GM06990 (cell line): ENCODE measurements around the gene P4HTM.

Experiments
- DNase-seq: peaks from one replicate; pipeline ENCODE4 v3.0.0-alpha.2; 2011; ENCODE audit not compliant: insufficient read length; ENCODE audit errors: extremely low read depth
- H3K27me3 ChIP-seq: replicated peaks from 2 replicates; pipeline ENCODE4 v1.6.0; 2011; ENCODE audit warnings: low read length; ENCODE audit not compliant: control insufficient read depth, insufficient read depth
- H3K36me3 ChIP-seq: 2 replicates; pipeline ENCODE4 v1.5.1; 2011; ENCODE audit warnings: low read length; ENCODE audit not compliant: control insufficient read depth, insufficient read depth
- H3K4me3 ChIP-seq: replicated peaks from 2 replicates; pipeline ENCODE4 v1.5.1; 2011; ENCODE audit warnings: low read depth, mild to moderate bottlenecking, control low read depth, low read length
- CTCF ChIP-seq: IDR thresholded peaks from 2 replicates; pipeline ENCODE4 v1.5.1; 2011; ENCODE audit warnings: low read length, control low read depth, mild to moderate bottlenecking, inconsistent platforms; ENCODE audit not compliant: insufficient read depth, poor library complexity, severe bottlenecking

The P4HTM gene

GRCh38 chr3:49035281-49035680 lies 45.2 kb downstream of the P4HTM start:
- DNase-seq = no peak
- peaks cover 17% of the 10 kb centered on the region for H3K36me3 ChIP-seq
- no peak for TF ChIP-seq CTCF
- H3K4me3 ChIP-seq = no peak overlapping the region
- no peaks in the 10 kb centered on the region for H3K27me3 ChIP-seq

- H3K4me3 ChIP-seq = no peak overlapping the region
- no peaks in the 10 kb centered on the region for H3K27me3 ChIP-seq
- peaks cover 22% of the 10 kb centered on the region for H3K36me3 ChIP-seq
- no peak for TF ChIP-seq CTCF
- no peak for DNase-seq
Measured at GRCh38 chr3:49053543-49053942, 63.5 kb downstream of the P4HTM start.

- no peaks in the 10 kb centered on the region for H3K27me3 ChIP-seq
- no peak for DNase-seq
- no peak for TF ChIP-seq CTCF
- H3K36me3 ChIP-seq = peaks cover 22% of the 10 kb centered on the region
- H3K4me3 ChIP-seq = no peak overlapping the region
Measured at GRCh38 chr3:49054344-49054862, 64.4 kb downstream of the P4HTM start.
